Measurements from ENCODE around the gene SPDYE3. TPM values are rescaled to one million over a fixed set of nuclear protein-coding genes. Genes with fewer than 3 reads are reported as not detected.
"Not testable (repeated sequence)": the region's sequence is repeated elsewhere in the genome, so short reads cannot be mapped to it uniquely, and the experiment has no call there.

The SPDYE3 gene
- total RNA-seq, 1 experiment from 2014 or later: not detected

GRCh38 chr7:100269306-100270045, 38.0 kb upstream of the SPDYE3 start:
- H3K4me1 Mint-ChIP-seq: peaks cover 27 to 44% of the 10 kb centered on the region in 2 experiments
- H3K79me1 ChIP-seq (ENCODE audit: insufficient read depth, low read depth, low read length, poor library complexity, severe bottlenecking); H3K4me1 ChIP-seq (ENCODE audit: insufficient read depth, low read length); H2BK5ac ChIP-seq (ENCODE audit: insufficient read length, low read length); H2AFZ ChIP-seq (ENCODE audit: low read length); H3K79me2 ChIP-seq (ENCODE audit: insufficient read depth, low read length); H4K5ac ChIP-seq (ENCODE audit: insufficient read length, low read depth, low read length); H3K56ac ChIP-seq (ENCODE audit: insufficient read length, low read depth, low read length); H4K20me1 ChIP-seq (ENCODE audit: control insufficient read depth, insufficient read depth, insufficient read length); H3K9ac ChIP-seq (ENCODE audit: extremely low read depth, insufficient read length, low read length); H4K8ac ChIP-seq (replicated peaks; ENCODE audit: insufficient read length, low read depth, low read length); H2BK20ac ChIP-seq (ENCODE audit: low read depth, low read length, poor library complexity, severe bottlenecking); H3K18ac ChIP-seq (ENCODE audit: insufficient read length, low read depth, low read length); H3K23ac ChIP-seq (ENCODE audit: insufficient read length, low read depth, low read length); H3K36me3 Mint-ChIP-seq (ENCODE audit: insufficient read depth in 1 of 3, low read depth in 3 of 3); H2BK15ac ChIP-seq (ENCODE audit: low read depth, low read length); H3T11ph ChIP-seq (ENCODE audit: low read length); H3K27ac ChIP-seq (ENCODE audit: insufficient read length, low read depth, low read length); H3K4ac ChIP-seq (ENCODE audit: low read depth, low read length); H3K14ac ChIP-seq (ENCODE audit: insufficient read depth, low read length); H3K27ac Mint-ChIP-seq; H3K23me2 ChIP-seq (ENCODE audit: insufficient read length, low read depth, low read length, poor library complexity, severe bottlenecking); H3K9me3 ChIP-seq (ENCODE audit: control insufficient read depth, low read depth, low read length); H4K91ac ChIP-seq (ENCODE audit: insufficient read length, low read depth, low read length); H2BK12ac ChIP-seq (ENCODE audit: insufficient read length, low read depth, low read length); H3K4me2 ChIP-seq (ENCODE audit: insufficient read depth, insufficient read length, low read length); DNase-seq; H3K27me3 Mint-ChIP-seq (ENCODE audit: low read depth); H3K27me3 ChIP-seq (ENCODE audit: insufficient read depth, low read length); H2AK5ac ChIP-seq (ENCODE audit: insufficient read length, low read length); H2BK120ac ChIP-seq (ENCODE audit: low read depth, low read length, poor library complexity, severe bottlenecking); H3K9me3 Mint-ChIP-seq: not testable (repeated sequence)
- H3K4me3 Mint-ChIP-seq: peak overlapping the region in 1 of 2 experiments; percentile 63; a peak in 3 of 5 replicates
- WGBS (ENCODE audit: extremely low coverage, insufficient read length, low lambda C conversion rate): no CpG with 5 or more reads among the region's 14 CpGs

GRCh38 chr7:100270046-100270918, 37.2 kb upstream of the SPDYE3 start:
- H3K23ac ChIP-seq (ENCODE audit: insufficient read length, low read depth, low read length); H2BK120ac ChIP-seq (ENCODE audit: low read depth, low read length, poor library complexity, severe bottlenecking); H2AK5ac ChIP-seq (ENCODE audit: insufficient read length, low read length); H3K79me1 ChIP-seq (ENCODE audit: insufficient read depth, low read depth, low read length, poor library complexity, severe bottlenecking); H3K23me2 ChIP-seq (ENCODE audit: insufficient read length, low read depth, low read length, poor library complexity, severe bottlenecking); H3K27me3 Mint-ChIP-seq (ENCODE audit: low read depth); H3K79me2 ChIP-seq (ENCODE audit: insufficient read depth, low read length); H2BK15ac ChIP-seq (ENCODE audit: low read depth, low read length); H3K27ac ChIP-seq (ENCODE audit: insufficient read length, low read depth, low read length); H4K5ac ChIP-seq (ENCODE audit: insufficient read length, low read depth, low read length); H4K8ac ChIP-seq (replicated peaks; ENCODE audit: insufficient read length, low read depth, low read length); H2BK5ac ChIP-seq (ENCODE audit: insufficient read length, low read length); H4K91ac ChIP-seq (ENCODE audit: insufficient read length, low read depth, low read length); H4K20me1 ChIP-seq (ENCODE audit: control insufficient read depth, insufficient read depth, insufficient read length); H2AFZ ChIP-seq (ENCODE audit: low read length); H3K18ac ChIP-seq (ENCODE audit: insufficient read length, low read depth, low read length); H3K14ac ChIP-seq (ENCODE audit: insufficient read depth, low read length); H3K9me3 Mint-ChIP-seq; H2BK20ac ChIP-seq (ENCODE audit: low read depth, low read length, poor library complexity, severe bottlenecking); H2BK12ac ChIP-seq (ENCODE audit: insufficient read length, low read depth, low read length); H3K4me1 ChIP-seq (ENCODE audit: insufficient read depth, low read length); H3T11ph ChIP-seq (ENCODE audit: low read length); H3K9ac ChIP-seq (ENCODE audit: extremely low read depth, insufficient read length, low read length); H3K27me3 ChIP-seq (ENCODE audit: insufficient read depth, low read length); H3K36me3 Mint-ChIP-seq (ENCODE audit: insufficient read depth in 1 of 3, low read depth in 3 of 3); H3K9me3 ChIP-seq (ENCODE audit: control insufficient read depth, low read depth, low read length); H3K4ac ChIP-seq (ENCODE audit: low read depth, low read length); DNase-seq; H3K56ac ChIP-seq (ENCODE audit: insufficient read length, low read depth, low read length): not testable (repeated sequence)
- peak overlapping the region; percentile 79 to 95 for H3K4me3 Mint-ChIP-seq
- peaks cover 27 to 44% of the 10 kb centered on the region in 2 experiments for H3K4me1 Mint-ChIP-seq
- H3K4me2 ChIP-seq (ENCODE audit: insufficient read depth, insufficient read length, low read length): peak overlapping the region; percentile 49
- no CpG with 5 or more reads among the region's 23 CpGs for whole genome bisulfite sequencing (ENCODE audit: extremely low coverage, insufficient read length, low lambda C conversion rate)
- H3K27ac Mint-ChIP-seq: peak overlapping the region in 2 of 3 experiments; percentile 95 to 97; a peak in 5 of 7 replicates

All from H9 (cell line).